Anterior cingulate cortex (tissue), 58 donors: ENCODE measurements around the gene NCKAP1.
"Not testable (repeated sequence)": the region's sequence is repeated elsewhere in the genome, so short reads cannot be mapped to it uniquely, and the experiment has no call there.

Experiments
- DNase-seq, 58 donors: peaks; one replicate each; lab custom pipeline; 2025; lab: John Stamatoyannopoulos, UW

The NCKAP1 gene

DNA sequence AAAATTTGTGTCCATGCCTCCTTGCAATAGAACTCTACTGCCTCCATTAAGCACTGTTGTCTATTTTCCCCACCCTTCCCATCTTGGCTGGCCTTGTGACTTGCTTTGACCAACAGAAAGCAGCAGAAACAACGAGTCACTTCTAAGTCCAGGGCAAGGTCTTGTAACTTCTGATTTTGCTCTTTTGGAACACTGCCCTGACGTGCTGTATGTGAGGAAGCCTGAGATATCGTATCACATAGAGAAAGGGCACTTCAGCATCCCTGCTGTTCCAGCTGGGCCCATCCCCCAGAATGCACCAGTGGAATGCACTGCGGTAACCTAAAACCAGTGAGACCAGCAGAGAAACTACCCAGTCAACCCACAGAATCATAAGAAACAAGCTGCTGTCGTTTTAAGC, 28.1 kb downstream of the NCKAP1 start:
- no peak for DNase-seq

DNA sequence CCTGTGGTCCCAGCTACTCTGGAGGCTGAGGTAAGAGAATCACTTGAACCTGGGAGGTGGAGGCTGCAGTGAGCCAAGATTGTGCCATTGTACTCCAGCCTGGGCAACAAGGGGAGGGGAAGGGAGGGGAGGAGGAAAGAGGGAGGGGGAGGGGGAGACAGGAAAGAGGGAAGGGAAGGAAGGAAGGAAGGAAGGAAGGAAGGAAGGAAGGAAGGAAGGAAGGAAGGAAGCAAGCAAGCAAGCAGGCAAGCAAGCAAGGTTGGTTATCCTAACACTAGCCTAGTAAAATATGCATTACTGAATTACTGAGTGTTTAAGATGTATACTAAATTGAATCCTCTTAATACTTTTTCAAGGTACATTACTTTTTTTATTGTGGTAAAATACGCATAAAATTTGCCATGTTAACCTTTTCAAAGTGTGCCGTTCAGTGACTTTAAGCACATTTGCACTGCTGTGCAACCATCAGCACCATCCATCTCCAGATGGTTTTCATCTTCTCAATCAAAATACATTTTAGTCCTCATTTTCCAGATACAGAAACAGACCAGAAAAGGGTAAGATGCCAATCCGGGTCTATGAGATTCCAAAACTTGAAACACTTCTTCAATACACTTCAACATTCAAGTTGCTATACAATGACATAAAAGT, 28.9 kb downstream of the NCKAP1 start:
- DNase-seq: no peak

DNA sequence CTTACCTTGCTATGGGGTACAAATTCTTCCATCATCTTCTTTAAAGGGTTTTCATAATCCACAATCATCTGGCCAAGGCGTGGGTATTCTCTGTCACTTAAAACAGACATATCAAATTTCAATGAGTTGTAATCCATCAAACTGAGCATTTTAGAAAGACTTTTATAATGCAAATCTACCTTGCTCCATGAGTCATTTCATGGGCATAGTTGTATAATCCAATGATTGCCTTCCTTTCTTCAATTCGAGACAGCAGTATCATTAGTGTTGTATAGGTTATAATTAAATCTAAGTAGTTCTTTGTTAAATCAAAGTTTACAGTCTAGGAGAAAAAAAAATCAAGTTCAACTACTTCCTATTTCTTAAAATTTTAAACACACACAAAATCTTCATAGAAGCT, 36.3 kb downstream of the NCKAP1 start:
- DNase-seq: no peak

DNA sequence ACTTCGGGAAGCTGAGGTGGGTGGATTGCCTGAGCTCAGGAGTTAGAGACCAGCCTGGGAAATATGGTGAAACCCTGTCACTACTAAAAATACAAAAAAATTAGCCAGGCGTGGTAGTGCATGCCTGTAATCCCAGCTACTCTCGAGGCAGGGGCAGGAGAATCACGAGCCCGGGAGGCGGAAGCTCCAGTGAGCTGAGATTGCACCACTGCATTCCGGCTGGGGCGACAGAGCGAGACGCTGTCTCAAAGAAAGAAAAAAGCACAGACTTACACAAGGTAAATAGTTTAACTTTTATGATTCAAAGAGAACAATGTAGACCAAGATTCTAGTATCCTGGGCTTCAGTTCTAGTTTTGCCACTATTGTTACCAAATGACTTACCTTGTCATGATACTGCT, 37.4 kb downstream of the NCKAP1 start:
- no peak for DNase-seq

DNA sequence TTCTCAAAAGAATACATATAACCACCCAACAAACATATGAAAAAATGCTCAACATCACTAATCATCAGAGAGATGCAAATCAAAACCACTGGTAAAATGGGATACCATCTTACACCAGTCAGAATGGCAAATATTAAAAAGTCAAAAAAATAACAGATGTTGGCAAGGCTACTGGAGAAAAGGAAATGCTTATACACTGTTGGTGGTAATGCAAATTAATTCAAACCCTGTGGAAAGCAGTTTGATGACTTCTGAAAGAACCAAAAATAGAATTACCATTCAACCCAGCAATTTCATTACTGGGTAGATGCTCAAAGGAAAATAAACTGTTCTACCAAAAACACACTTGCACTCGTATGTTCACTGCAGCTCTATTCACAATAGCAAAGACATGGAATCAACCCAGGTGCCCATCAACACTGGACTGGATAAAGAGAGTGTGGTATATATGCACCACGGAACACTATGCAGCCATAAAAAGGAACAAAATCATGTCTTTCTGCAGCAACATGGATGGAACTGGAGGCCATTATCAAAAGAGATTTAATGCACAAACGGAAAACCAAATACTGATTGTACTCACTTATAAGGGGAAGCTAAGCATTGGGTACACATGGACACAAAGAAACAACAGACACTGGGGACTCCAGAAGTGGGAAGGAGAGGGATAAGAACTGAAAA, 38.8 kb downstream of the NCKAP1 start:
- DNase-seq: no peak

DNA sequence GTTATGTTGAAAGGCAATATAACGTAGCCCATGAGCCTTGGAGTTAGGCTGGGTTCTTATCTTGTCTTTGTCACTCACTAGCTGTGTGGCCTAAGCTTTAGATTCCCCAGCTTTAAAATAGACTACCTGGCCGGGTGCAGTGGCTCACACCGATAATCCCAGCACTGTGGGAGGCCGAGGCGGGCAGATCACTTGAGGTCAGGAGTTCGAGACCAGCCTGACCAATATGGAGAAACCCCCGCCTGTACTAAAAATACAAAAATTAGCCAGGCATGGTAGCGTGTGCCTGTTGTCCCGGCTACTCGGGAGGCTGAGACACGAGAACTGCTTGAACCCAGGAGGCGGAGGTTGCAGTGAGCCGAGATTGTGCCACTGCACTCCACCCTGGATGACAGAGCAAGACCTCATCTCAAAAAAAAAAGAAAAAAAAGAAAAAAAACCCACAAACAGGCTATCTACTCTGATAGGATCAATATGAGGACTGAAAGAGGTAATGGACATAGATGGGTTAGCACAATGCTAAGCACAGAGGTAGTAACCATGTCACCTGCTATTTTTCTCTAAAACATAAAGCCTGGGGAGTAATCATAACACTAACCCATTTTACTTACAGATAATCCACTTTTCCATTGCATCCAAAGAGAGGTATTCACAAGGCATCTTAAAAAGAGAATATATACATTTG, 43.9 kb downstream of the NCKAP1 start:
- DNase-seq: no peak

DNA sequence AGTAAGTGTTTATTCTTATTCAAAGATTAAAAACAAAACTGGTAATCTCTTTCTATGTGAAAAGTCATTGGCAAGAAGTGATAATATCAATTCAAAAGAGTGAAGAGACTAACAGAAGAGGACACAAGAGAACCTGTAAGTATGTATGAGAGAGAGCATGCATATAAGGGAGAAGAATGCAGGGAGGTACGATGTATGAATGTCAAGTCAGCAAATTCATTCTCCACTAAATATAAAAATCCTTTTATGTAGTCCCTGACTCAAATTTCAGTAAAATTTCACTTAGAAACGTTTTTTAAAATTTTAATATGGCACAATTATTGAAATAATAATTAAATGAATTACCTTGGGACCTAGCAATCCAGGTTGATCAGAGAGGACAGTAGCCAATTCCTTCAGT, 55.3 kb downstream of the NCKAP1 start:
- DNase-seq: no peak

DNA sequence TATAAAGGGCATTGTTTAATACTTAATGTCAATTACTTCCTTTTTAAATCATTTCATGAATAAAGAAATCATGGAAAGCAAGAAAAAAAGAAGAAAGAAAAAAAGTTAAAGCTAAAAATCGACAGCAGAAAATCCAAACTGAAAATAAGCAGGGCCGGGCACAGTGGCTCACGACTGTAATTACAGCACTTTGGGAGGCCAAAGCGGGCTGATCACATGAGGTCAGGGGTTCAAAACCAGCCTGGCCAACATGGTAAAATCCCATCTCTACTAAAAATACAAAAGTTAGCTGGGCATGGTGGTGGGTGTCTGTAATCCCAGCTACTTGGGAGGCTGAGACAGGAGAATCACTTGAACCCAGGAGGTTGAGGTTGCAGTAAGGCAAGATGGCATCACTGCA, 56.8 kb downstream of the NCKAP1 start:
- DNase-seq: not testable (repeated sequence)

DNA sequence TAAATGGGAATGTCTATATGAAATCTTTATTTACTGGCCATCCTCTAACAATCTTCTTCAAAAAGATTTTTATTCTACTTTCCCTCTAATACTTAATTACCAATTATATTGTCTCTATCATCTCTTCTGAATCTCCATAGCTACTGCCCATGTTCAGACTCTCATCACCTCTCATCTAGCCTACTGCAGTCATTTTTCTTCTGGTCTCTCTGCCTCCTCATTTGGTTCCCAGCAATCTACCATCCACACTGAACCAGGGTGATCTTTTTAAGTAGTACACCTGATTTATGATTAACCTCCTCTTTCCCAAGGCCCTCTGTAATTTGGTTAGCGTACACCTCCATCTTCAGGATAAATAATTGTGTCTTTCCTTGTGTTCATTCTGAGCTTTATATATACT, 57.6 kb downstream of the NCKAP1 start:
- DNase-seq: no peak

DNA sequence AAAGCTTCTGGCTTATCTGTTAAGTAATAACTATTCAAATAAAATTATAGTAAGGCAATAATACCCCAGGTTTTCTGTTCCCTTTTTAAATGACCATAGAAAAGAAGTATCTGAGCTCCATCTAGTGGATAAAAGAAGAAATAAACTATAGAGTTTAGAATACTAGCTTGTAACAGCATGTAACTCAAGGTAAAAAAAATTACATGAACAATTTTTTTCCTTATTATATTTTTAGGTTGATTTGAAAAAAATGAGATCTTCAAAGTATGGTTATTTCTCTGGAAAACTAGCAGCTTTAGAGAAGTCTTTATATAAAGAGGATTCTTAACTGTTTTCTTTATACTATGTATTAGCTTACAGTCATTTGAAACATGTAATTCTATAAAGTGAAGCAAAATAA, 58.1 kb downstream of the NCKAP1 start:
- no peak for DNase-seq

DNA sequence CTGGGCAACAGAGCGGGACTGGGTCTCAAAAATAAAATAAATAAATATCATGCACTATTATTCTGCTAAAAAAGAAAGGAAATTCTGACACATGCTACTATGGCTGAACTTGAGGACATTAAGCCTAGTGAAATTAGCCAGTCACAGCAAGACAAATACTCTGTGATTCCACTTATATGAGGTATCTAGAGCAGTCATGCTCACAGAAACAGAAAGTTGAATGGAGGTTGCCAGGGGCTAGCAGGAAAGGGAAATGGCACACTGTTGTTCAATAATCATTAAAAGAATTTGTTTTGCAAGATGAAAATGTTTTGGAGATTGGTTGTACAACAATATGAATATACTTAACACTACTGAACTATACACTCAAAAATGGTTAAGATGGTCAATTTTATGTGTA, 60.8 kb downstream of the NCKAP1 start:
- DNase-seq: no peak

DNA sequence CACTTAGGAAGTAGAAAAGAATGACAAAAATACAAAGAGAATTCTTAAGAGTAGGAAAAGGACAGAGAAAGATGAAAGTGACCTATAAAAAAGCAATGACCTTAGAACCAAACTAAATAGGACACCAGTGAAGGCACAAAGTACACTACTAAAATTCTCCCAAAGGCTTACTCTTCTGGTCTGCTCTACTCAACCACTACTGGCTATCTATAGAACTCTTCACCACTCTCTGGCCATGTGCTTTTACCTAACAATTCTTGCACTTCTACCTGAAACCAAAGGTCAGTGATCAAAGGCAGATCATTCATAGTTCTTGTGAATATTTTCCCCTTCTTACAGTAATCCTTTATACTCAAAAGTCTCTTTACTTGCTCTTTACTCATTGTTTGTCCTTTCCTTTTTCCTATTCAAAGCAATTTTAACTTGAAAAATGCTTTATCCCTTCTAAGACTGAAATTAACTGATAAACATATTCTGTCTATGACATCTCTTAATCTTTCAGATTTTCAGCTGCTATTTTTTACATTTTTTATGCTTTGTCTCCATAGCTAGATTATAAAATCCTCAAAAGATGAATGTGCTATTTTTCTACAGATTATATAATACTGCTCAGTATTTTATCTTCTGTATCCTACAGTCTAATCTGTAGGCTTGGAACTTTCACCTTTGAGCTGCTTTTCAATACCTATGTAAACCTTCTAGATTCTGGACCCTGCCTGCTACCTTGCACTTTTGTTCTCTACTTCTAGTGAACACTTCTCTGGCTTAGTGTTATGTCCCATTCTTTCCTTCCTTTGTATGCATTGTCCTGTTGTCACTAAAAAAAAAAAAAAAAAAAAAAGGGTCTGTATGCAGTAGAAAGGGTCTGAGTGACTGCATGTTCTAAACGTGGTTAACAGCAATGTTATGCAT, 64.6 kb downstream of the NCKAP1 start:
- DNase-seq: no peak

DNA sequence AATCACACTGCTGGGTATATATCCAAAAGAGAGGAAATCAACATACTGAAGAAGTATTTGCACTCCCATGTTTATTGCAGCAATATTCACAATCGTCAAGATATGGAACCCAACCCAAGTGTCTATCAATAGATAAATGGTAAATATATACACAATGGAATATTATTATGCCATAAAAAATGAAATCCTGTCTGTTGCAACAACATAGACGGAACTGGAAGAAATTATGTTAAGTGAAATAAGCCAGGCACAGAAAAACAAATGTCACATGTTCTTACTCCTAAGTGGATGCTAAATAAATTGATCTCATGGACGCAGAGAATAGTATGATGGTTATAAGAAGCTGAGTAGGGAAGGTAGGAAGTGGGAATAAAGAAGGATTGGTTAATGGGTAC, 65.7 kb downstream of the NCKAP1 start:
- no peak for DNase-seq

DNA sequence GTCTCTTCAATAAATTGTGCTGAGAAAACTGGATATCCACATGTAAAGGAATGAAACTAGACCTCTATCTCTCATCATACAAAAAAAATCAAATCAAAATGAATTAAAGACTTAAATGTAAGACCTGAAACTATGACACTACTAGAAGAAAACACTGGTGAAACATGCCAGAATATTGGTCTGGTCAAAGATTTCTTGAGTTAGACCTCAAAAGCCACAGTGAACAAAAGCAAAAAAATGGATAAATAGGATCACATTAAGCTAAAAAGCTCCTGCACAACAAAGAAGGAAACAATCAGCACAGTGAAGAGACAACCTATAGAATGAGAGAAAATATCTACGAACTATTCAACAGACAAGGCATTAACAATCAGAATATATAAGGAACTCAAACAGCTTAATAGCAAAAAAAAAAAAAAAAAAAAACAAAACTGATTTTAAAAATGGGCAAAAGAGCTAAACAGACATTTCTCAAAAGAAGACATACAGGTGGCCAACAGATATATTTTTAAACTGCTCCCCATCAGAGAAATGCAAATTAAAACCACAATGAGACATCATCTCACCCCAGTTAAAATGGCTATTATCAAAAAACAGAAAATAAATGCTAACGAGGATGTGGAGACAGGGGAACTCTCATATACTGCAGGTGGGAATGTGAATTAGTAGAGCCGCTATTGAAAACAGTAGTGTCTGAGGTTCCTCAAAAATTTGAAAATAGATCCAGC, 66.3 kb downstream of the NCKAP1 start:
- no peak for DNase-seq

DNA sequence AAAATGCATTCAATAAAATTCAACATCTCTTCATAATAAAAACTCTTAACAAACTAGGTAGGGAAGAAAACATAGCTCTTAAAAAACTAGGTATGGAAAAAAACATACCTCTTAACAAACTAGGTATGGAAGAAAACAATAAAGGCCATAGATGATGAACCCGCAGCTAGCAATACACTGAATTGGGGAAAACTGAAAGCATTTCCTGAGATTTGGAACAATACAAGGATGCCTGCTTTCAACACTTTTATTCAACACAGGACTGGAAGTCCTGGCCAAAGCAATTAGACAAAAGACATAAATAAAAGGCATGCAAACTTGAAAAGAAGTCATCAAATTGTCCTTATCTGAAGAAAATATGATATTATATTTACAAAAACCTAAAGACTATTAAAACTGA, 67.8 kb downstream of the NCKAP1 start:
- no peak for DNase-seq

DNA sequence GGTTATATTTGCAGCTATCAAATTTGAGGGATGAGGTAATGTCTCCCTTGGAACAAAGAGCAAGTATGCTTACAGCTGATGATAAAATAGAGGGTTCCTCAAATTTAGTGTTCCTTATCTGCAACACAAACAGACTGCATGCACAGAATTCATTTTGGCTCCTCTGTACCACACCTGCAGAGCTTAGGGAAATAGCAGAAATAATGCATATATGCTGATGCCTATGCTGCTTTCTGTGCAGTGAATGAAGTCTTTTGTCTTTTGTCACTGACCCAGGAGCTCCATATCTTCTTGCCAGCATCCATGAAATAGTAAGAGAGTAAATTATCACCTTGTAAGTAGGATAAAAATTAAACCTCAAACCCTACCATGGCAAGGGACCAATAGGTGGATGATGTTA, 69.8 kb downstream of the NCKAP1 start:
- no peak for DNase-seq

DNA sequence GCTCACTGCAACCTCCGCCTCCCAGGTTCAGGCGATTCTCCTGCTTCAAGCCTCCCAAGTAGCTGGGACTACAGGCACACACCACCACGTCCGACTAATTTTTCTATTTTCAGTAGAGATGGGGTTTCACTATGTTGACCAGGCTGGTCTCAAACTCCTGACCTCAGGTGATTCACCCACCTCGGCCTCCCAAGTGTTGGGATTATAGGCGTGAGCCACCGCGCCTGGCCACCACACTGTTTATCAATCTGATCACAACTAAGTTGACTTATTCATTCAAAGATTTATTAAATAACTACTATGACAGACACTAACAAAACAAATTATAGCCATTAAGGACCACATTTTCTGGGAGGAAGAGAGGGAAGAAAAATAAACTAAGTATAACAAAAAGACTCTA, 71.9 kb downstream of the NCKAP1 start:
- DNase-seq: not testable (repeated sequence)

DNA sequence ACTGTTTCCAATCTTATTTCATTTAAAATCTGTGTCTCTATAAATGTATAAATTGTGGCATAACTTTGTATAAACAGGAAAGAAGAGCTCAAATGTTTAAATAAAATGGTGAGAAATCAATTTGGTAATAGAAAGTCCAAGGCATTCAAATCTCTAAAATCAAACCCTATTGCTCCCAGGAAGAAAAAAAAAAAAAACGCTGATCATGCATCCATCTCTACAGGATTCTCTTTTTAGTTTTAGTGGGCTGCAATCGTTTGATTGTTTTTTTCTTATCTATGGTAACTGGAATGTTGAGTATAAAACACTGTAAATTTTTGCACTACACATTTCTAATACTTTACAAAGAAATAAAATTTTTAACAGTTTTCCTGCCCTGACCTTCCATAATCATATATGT, 75.6 kb downstream of the NCKAP1 start:
- DNase-seq: no peak

DNA sequence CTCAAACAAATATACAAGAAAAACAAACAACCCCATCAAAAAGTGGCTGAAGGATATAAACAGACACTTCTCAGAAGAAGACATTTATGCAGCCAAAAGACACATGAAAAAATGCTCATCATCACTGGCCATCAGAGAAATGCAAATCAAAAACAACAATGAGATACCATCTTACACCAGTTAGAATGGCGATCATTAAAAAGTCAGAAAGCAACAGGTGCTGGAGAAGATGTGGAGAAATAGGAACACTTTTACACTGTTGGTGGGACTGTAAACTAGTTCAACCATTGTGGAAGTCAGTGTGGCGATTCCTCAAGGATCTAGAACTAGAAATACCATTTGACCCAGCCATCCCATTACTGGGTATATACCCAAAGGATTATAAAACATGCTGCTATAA, 77.4 kb downstream of the NCKAP1 start:
- not testable (repeated sequence) for DNase-seq

DNA sequence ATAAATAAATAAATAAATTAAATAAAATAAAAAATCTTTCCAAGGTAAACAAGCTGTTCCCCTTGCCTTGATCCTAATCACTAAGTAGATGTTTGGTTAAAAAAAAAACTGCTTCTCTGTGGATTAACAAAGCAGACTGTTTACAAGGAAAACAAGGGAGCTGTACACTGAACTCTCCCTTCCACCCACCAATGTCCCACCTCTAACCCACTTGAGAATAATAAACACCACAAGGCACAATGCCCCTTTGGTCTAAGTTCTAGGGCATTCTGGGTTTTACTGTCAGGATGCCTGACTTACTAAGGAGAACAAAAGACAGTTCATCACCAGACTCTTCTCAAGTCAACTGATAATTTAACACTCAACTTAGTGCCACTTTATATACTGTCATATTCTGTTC, 83.5 kb downstream of the NCKAP1 start:
- DNase-seq: no peak
